GM19099 (cell line): ENCODE results near the gene PMIS2.
A peak's percentile ranks its signal among the peaks of the same experiment; 100 is the strongest.

Experiments used
- POLR2A ChIP-seq: IDR thresholded peaks from 3 replicates; pipeline ENCODE4 v1.6.1; 2011; ENCODE audit warnings: low read depth; ENCODE audit not compliant: insufficient read length; ENCODE audit errors: extremely low read depth

The PMIS2 gene

GRCh38 chr19:35585848-35586247, at the start of gene PMIS2:
Gene PMIS2, plus strand, starts transcription at chr19:35586173. Its CDS starts 87 bp downstream, at chr19:35586260.
- TF ChIP-seq POLR2A = no peak

- TF ChIP-seq POLR2A = no peak
Measured at GRCh38 chr19:35539314-35539713, 46.7 kb upstream of the PMIS2 start.

GRCh38 chr19:35539850-35540249, 46.1 kb upstream of the PMIS2 start:
- no peak for TF ChIP-seq POLR2A

GRCh38 chr19:35540356-35540927, 45.5 kb upstream of the PMIS2 start:
- TF ChIP-seq POLR2A = no peak

- TF ChIP-seq POLR2A = no peak
Measured at GRCh38 chr19:35542209-35542608, 43.8 kb upstream of the PMIS2 start.

GRCh38 chr19:35543280-35544109, 42.5 kb upstream of the PMIS2 start:
- no peak for TF ChIP-seq POLR2A

- TF ChIP-seq POLR2A = no peak
Measured at GRCh38 chr19:35544110-35544802, 41.7 kb upstream of the PMIS2 start.

- peak; percentile 87 for TF ChIP-seq POLR2A
Measured at GRCh38 chr19:35545001-35545854, 40.7 kb upstream of the PMIS2 start, which contains the start of gene TMEM147. Gene TMEM147, plus strand, starts transcription at chr19:35545626. Its CDS starts 114 bp downstream, at chr19:35545740.

- TF ChIP-seq POLR2A = no peak
Measured at GRCh38 chr19:35545855-35546381, 40.1 kb upstream of the PMIS2 start.

- no peak for TF ChIP-seq POLR2A
Measured at GRCh38 chr19:35546532-35546931, 39.4 kb upstream of the PMIS2 start.

- no peak for TF ChIP-seq POLR2A
Measured at GRCh38 chr19:35549174-35549788, 36.7 kb upstream of the PMIS2 start.

GRCh38 chr19:35549879-35550523, 36.0 kb upstream of the PMIS2 start:
- TF ChIP-seq POLR2A = no peak

GRCh38 chr19:35551091-35551810, 34.7 kb upstream of the PMIS2 start:
- no peak for TF ChIP-seq POLR2A
